HUDEP-2 (cell line): Measurements from ENCODE around the gene NLRP12.
"Not testable (repeated sequence)": the region's sequence is repeated elsewhere in the genome, so short reads cannot be mapped to it uniquely, and the experiment has no call there.

Experiments
- DNase-seq, 76 experiments: peaks; one replicate each; lab custom pipeline; 2025; ENCODE audit not compliant: unreplicated experiment in 76 of 76; lab: John Stamatoyannopoulos, UW

NLRP12 gene, protein sequence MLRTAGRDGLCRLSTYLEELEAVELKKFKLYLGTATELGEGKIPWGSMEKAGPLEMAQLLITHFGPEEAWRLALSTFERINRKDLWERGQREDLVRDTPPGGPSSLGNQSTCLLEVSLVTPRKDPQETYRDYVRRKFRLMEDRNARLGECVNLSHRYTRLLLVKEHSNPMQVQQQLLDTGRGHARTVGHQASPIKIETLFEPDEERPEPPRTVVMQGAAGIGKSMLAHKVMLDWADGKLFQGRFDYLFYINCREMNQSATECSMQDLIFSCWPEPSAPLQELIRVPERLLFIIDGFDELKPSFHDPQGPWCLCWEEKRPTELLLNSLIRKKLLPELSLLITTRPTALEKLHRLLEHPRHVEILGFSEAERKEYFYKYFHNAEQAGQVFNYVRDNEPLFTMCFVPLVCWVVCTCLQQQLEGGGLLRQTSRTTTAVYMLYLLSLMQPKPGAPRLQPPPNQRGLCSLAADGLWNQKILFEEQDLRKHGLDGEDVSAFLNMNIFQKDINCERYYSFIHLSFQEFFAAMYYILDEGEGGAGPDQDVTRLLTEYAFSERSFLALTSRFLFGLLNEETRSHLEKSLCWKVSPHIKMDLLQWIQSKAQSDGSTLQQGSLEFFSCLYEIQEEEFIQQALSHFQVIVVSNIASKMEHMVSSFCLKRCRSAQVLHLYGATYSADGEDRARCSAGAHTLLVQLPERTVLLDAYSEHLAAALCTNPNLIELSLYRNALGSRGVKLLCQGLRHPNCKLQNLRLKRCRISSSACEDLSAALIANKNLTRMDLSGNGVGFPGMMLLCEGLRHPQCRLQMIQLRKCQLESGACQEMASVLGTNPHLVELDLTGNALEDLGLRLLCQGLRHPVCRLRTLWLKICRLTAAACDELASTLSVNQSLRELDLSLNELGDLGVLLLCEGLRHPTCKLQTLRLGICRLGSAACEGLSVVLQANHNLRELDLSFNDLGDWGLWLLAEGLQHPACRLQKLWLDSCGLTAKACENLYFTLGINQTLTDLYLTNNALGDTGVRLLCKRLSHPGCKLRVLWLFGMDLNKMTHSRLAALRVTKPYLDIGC

DNA sequence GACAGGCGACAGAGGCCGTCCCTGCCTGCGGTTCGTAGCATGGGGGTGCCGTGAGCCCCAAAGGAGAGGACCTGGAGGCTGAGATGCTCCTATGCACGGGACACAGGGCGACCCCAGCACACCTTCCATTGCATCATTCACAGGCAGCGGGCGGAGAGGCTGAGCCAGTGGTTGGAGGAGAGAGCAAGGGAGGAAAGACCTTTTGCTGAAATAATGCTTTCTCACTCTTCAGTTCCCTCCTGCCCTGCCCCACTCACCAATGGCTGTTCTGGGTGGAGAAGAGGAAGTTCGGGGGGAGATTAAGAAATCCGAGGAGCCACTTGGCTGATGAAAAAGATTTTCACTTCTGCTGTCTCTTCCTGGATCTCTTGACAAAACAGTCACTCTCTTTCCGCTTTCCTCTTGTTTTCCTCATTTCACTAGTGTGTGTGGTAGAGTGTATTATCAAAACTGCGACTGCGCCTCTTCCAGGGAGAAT, at the start of gene NLRP12:
Gene NLRP12 (minus strand): TSS at position 181 of the 478 bp plus-strand sequence. CDS start 140 bp downstream, at position 41.
- DNase-seq, result no peak

DNA sequence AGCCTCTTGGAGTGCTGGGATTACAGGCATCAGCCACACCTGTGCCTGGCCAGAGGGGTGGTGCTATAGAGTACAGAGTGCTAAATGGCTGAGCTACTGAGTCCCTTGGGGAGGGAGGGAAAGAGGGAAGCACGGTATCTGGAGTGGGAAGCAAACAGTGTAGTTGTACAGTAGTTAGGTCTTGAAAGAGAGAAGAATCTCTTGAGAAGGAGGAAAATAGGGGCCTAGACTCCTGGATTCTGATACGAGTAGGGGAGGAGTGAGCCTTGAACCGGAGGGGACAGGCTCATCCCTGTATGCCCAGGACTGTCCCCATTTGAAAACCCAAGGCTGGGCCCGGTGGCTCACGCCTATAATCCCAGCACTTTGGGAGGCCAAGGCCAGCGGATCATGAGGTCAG, 48.6 kb upstream of the NLRP12 start:
- DNase-seq, result no peak

DNA sequence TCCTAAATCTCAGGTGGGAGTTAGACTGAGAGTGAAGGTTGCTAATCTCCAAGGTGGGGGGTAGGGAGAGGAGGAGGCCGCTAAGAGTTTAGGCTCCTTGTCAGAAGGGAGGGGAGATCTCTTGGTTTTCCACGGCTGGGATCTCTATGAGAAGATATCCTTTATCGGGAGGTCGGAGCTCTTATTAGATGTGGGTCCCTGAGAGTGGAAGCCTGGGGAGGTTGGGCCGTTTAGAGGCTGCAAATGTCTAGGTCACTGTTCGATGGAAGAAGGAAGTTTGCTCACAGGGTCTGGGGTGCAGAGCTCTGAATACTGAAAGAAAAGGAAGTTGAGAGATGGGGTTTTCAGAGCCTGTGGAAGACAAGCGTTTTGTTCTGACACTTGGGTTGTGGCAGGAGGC, 47.3 kb upstream of the NLRP12 start:
- DNase-seq, result no peak

DNA sequence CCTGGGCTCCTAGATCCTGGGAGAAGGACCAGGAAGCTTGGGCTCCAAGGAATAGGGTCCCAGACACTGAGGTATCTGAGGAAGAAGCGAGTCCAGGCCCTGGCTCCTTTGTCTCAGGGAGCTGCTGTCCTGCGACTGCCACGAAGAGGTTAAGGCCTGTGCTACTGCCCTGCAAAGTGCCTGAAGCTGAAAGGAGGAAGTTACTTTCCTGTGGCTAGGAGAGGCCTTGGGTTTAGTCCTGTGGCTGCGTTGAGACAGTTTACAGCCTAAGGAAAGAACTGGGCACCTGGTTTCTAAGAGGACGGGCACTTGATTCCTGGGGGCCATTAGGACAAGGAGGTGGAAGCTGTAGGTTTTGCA, 46.4 kb upstream of the NLRP12 start:
- peak in 58 of 76 experiments; percentile 11 to 75 (median 41) for DNase-seq

DNA sequence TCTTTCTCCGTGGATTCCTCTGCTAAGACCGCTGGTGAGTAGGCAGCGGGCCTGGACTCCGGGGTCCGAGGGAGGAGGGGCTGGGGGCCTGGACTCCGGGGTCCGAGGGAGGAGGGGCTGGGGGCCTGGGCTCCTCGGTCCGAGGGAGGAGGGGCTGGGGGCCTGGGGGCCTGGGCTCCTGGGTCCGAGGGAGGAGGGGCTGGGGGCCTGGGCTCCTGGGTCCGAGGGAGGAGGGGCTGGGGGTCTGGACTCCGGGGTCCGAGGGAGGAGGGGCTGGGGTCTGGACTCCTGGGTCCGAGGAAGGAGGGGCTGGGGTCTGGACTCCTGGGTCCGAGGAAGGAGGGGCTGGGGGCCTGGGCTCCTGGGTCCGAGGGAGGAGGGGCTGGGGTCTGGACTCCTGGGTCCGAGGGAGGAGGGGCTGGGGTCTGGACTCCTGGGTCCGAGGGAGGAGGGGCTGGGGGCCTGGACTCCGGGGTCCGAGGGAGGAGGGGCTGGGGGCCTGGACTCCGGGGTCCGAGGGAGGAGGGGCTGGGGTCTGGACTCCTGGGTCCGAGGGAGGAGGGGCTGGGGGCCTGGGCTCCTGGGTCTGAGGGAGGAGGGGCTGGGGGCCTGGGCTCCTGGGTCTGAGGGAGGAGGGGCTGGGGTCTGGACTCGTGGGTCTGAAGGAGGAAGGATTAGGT, 45.8 kb upstream of the NLRP12 start:
- DNase-seq, result not testable (repeated sequence)

DNA sequence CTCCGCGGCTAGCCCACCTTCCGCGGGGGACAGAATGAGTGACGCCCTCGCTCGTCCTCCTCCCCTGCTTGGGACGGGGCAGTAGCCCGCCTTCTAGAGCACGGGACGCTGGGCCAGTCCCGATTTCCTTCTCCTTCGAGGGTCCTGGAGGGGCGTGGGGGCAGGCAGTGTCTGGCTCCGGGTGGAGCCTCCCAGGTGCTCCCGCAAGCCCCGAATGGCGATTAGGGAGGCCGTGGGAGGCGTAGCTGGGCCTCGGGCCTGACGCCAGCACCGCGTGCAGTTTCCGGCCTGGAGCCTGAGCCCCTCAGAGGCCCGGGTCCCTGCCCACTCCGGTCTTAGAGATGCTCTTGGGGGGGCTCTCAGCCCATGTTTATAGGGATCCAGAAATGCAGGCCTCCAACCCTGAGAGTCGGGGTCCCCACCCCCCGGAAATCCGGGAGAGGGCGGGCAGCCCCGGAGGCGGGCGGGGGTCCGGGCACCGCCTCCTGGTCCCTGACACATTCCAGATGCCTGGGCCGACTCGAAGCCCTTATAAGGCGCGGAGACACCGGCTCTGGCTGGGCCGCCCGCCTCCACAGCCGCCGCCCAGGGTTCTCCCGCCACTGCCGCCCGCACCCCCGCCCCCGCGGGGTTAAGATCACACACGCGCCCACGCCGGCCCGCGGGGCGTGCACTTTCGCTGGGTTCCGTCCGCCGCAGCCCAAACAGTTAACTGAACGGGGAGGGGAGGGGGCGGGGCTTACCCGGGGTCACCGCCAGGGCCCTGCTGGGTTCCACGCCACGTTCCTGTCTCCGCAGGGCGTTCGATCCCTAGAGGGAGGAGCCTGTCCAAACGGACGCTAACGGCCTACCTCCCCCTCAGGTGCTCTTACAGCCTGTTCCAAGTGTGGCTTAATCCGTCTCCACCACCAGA, 45.0 kb upstream of the NLRP12 start:
- peak in 75 of 76 experiments; percentile 57 to 98 (median 92) for DNase-seq

DNA sequence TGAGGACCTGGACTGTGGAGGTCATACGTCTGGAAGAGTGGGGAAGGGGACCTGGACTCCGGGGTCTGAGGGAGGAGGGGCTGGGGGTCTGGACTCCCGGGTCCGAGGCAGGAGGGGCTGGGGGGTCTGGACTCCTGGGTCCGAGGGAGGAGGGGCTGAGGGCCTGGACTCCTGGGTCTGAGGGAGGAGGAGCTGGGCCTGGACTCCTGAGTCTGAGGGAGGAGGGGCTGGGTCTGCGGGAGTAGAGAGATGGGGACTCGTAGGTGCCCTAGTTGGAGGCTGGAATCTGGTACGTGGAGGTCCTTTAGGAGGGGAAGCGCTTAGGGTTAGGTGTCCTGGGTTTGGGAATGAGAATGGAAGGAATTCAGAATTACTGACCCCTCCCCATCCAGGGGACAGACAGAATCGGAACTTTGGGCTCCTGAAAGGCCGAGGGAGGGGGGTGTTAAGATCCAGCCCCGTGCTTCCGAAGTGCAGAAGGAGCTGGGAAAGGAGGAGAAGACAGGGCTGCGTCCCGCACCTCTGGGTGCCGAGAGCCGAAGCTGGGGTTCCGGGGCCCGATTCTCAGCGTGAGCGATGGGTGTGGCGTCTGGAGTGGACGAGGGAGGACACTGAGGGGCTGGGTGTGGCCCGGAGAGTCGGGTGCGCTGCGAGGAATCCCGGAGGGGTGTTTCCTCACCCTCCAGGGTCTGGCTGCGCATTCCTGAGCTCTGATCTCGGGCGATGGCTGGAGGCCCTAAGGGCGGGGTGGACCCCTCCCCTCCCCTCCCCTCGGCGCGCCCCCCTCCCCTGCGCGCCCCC, 44.2 kb upstream of the NLRP12 start:
- peak in 24 of 76 experiments; percentile 8 to 51 (median 22) for DNase-seq

DNA sequence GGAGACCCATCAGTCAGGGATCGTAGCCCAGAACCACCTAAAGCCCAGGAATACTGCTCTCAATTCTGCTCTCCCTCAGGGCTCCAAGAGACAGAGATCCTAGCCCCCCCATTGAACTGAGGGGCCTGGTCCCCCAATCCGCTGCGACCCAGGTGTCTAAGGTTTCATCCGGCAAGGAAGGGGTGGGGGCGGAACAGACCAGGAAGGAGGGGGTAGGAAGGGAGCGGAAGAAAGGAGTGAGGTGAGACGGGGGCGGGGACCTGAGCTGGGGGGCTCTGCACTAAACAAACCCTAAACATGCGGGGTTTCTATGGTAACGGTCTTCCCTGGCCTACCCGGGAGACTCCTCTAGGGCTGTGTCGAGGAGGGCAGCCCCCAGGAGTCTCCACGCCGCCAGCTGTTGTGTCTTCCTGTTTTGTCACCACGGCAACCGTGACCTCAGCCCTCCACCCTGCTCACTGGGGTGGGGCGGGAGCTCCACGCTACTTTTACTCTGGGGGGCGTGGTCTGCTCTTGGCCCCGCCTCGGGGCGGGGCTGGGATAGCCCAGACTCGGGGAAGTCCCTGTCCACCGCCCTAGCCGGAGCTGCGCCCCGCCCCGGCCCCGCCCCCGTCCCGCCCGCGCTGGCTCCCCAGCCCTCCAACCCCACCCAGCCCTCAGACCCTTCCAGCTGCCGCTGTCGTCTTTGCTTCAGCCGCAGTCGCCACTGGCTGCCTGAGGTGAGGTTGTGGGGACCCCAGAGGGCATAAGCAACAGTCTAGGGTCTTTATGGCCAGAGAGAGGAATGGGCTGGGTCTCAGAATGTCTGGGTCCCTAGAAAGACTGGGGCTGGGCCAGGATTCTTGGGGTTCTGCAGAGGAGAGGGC, 43.3 kb upstream of the NLRP12 start, which contains the start of gene MYADM:
Gene MYADM (plus strand): TSS at position 659 of the 866 bp plus-strand sequence. CDS start 5,647 bp downstream, outside the sequence.
- DNase-seq, result peak in 75 of 76 experiments; percentile 52 to 100 (median 97)

DNA sequence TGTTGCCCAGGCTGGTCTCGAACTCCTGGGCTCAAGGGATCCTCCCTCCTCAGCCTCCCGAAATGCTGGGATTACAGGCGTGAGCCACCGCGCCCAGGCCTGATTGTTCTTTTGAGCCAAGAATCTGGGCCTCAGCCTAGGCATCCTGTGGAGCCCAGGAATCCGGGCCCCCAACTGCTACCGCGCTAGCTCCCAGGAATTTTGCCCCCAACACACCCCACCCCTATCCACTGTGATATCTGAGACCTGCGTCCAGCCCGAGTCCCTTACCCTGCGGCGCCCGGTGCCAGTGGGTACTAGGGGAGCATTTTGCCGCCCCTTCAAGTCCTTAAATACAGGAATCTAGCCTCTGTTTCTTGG, 42.7 kb upstream of the NLRP12 start:
- peak in 1 of 76 experiments; percentile 21 for DNase-seq

DNA sequence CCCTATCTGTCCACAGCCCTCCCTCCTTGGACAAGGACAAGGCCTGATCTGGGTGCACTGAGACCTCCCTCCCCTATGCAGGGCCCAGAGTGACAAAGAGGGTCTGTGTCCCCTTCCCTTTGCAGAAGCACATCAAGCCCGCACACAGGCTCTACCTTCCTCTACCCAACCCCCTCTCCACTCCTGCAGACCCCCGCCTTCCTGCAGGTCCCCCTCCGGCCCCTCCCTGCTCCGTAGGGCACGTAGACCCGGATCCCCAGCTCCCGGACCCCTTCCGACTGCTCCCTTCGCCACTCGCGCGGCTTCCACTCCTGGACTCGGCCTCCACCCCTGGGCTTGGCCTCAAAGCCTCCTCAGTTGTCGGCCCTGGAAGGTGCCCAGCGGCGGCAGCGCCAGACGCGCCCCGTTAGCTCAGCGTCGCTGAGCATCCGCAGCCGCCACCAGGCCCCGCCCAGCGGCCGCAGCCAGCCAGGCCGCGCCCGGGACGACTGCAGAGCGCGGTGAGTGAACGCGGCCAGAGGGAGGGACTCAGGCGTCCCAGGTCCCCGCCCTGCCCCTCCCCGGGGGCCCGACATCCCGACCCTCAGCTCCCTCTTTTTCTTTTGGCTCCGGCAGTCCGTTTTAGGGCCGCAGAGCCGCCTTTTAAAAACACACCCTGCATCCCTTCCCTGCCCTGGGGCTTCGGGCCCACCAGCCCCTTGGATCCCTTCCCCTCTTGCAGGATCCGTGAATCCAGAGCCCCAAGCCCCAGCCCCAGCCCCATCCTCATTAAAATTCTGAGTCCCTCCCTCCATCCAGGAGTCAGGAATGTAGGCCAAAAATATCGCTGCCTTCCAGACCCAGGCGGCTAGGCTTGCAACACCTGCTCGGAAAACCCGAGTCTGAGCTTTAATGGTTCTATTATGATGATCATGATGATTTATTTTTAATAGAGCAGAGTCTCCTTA, 42.1 kb upstream of the NLRP12 start:
- DNase-seq, result peak in 58 of 76 experiments; percentile 9 to 76 (median 42)

DNA sequence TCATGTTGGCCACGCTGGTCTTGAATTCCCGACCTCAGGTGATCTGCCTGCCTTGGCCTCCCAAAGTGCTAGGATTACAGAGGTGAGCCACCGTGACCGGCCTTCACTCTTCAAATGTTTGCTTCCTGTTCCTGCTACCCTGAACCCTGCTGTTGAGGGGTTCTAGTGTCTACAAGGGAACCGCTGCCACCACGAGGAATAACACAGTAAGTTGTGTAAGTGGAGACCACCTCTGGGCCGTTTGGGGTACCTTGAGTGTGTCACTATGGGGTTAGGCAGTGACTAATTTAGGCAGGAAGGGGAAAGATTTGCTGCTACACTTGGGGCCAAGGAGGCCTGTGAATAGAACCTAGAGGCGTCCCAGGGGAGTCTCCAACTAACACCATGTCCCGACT, 41.4 kb upstream of the NLRP12 start:
- no peak for DNase-seq

DNA sequence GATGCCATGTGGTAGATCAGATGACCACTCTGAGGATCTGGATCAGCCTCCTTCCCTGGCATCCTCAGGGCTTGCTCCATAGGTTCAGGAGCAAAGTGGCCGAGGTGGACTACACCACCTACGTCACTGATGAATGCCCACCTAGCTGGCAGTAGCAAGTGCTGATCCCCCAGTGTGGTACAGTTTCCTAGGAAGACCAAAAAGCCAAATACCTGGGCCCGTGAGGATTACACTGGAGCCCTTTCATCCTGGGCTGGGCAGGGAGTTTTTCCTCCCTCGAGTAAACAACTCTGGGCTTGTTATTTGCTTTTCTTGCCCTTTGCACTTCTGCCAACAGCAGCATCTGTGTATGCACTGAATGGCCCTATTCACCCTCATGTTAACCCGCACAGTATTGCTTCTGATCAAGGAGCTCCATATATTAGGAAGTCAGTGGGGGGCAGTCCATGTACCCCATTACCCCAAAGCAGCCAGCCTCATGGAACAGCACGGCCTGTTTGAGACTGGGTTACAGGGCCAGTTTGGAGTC, 40.3 kb upstream of the NLRP12 start:
- DNase-seq, result no peak

DNA sequence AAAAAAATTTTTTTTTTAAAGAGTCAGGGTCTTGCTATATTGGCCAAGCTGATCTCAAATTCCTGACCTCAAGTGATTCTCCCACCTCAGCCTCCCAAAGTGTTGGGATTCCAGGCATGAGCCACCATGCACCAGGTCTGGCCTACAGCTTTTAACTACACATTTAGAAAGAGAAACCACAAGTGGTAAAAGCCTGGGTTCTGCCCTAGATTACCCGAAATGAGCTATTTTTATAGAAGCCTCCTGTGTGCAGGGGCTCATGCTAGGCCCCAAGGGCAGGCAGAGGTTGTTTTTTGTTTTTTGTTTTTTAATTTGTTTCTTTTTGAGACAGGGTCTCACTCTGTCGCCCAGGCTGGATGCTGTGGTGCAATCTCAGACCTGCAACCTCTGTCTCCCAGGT, 29.6 kb upstream of the NLRP12 start:
- no peak for DNase-seq

DNA sequence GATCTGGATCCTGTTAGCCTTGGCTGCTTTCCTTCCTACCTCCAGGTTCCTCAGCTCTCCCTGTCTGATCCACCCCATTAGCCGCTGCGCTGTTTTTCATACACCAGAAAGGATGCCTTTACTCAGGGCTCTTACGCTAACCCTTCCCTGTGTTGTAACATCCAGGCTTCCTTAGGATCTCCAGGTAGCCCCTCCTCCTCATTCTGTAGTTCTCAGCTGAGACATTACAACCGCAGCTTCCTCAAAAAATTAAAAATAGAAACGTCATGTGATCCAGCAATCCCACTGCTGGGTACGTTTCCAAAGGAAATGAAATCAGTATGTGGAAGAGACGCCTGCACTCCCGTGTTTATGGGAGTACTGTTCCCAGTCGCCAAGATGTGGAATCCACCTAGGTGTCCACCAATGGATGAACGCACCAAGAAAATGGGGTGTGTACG, 25.1 kb upstream of the NLRP12 start:
- DNase-seq, result no peak

DNA sequence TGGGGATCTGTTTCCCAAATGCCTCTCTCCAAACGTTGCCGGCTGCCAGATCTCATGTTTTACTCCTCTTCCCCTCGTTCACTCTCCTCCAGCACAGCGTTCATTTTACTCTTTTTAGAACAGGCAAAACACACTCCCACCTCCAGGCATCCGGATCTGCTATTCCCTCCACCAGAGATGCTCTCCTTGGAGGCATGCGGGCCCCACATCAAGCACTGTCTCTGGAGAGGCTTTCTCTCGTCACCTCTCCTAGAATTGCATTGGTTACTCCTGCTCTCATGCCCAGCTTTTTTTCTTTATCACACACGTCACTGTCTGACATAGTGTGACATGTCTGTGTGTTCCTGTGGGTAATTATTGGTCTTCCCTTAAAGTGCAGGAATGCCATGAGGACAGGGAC, 23.4 kb upstream of the NLRP12 start:
- no peak for DNase-seq

DNA sequence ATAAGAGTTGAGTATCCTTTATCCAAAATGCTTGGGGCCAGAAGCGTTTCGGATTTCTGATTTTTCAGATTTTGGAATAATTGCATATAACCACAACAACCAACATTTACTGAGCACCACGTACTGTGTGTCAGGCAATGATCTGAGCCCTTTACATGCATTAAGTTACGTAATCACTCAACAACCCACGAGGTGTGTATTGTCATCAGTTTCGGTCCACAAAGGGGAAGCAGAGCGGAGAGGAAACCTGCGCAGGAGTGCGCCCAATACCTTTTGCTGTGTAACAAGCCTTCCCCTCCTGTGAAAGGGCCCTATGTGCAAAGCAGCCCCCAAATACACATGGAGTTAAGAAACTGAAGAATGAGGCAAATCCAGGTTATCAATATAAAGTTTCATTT, 20.7 kb upstream of the NLRP12 start:
- DNase-seq, result no peak
